ENCODE results near the gene COG5. TPM values are rescaled to one million over a fixed set of nuclear protein-coding genes. Genes with fewer than 3 reads are reported as not detected.
A peak's percentile ranks its signal among the peaks of the same experiment; 100 is the strongest.

The COG5 gene
- polyA plus RNA-seq, 6 donors from 2014 or later = 19.3 to 38.9 (median 23.4) TPM

DNA sequence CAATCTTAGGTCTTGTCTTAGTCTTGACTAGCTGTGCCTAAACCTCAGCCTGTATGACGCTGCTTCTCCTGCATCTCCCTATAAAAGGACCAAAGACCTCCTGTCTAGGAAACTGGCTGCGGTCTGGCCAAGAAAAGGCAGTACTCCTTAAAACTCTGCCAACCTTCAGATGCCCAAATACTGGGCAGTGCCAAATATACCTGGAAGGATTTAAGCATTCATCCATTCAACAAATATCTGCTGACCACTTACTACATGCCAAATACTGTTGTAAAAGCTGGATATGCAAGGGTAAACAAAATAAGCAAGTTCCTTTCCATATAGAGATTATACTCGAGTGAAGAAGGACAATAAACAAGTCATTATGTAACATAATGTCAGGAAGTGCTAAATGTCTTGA, 259.1 kb downstream of the COG5 start:
- H3K4me3 Mint-ChIP-seq = no peak overlapping the region
- H3K9me3 Mint-ChIP-seq = peaks cover 0 to 4% (median 0%) of the 10 kb centered on the region in 7 donors
- no peaks in the 10 kb centered on the region for H3K27me3 Mint-ChIP-seq
- ATAC-seq (ENCODE audit: low read depth in 2 of 2) (no peak), DNase-seq (no peak)
- H3K4me1 Mint-ChIP-seq = peaks cover 0 to 10% (median 0%) of the 10 kb centered on the region in 3 donors
- peaks cover 0 to 22% of the 10 kb centered on the region in 2 donors for H3K36me3 Mint-ChIP-seq
- H3K27ac Mint-ChIP-seq = no peak overlapping the region

DNA sequence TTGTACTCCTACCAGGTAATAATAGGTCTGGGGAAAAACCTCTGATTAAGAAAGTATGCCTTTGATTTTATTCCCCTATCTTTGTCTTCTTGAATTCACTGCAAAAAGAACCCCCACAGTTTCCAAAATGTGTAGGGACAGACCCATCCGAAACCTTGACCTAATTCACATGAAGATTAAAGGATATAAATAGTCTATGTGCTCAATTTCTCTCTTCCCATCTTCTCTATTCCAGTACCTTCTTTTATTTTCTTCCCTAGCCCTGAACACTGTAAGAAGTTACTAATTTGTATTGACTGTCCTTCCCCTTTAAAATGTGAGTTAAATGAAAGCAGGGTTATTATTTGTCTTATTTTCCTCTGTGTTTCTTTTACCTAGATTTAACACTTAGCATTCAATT, 259.7 kb downstream of the COG5 start:
- DNase-seq = no peak
- Mint-ChIP-seq H3K27ac (peak overlapping the region in 1 of 6 donors; percentile 78), H3K9me3 (peaks cover 0 to 4% (median 0%) of the 10 kb centered on the region in 7 donors), H3K4me3 (no peak overlapping the region), H3K4me1 (peaks cover 0 to 10% (median 0%) of the 10 kb centered on the region in 3 donors), H3K27me3 (no peaks in the 10 kb centered on the region), H3K36me3 (peaks cover 0 to 22% of the 10 kb centered on the region in 2 donors)
- ATAC-seq (ENCODE audit: low read depth in 2 of 2) = no peak

- H3K4me3 Mint-ChIP-seq = no peak overlapping the region
- DNase-seq (no peak), ATAC-seq (ENCODE audit: low read depth in 2 of 2) (no peak)
- no peak overlapping the region for H3K27ac Mint-ChIP-seq
- no peaks in the 10 kb centered on the region for H3K27me3 Mint-ChIP-seq
- H3K4me1 Mint-ChIP-seq = peaks cover 0 to 9% (median 0%) of the 10 kb centered on the region in 3 donors
- peaks cover 0 to 4% (median 0%) of the 10 kb centered on the region in 7 donors for H3K9me3 Mint-ChIP-seq
- H3K36me3 Mint-ChIP-seq = peaks cover 0 to 20% of the 10 kb centered on the region in 2 donors
Observed at GRCh38 chr7:107302250-107302847, 261.4 kb downstream of the COG5 start.

DNA sequence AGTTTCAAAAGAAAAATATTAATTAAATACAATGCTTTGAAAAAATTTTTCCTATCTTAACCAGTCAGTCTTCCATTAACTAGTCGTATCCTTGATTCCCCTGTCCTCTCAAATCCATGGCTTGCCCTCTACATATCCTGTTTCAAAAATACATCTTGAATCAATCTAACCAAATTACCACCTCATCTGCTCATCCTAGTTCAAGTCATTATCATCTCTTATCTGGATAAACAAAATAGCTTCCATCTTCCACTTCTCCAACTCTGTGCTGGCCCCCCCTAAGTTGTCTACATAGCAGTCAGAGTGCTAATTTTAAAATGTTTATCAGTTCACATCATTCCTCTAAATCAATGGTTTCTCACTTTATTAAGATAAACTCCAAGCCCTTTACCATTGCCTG, 269.5 kb downstream of the COG5 start:
- H3K27me3 Mint-ChIP-seq = no peaks in the 10 kb centered on the region

DNA sequence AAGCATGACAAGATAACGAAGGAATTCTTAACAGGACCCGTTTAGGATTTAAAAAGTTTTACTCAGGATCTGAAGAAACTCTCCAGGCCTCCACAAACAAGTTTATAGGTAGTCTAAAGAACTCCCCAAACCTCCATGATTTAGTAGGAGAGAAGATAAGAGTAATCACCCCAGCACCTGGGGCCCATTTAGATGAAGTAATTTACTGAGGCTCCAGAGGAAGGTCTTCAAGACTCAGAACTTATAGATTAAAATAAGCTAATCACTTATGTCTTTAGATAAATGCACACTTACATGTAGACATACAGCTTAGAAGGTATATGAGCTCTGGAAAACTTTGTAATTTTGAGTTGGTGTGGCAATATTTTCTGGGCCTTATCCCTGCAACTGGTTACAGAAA, 271.1 kb downstream of the COG5 start:
- Mint-ChIP-seq H3K27ac (no peak overlapping the region), H3K4me1 (no peaks in the 10 kb centered on the region), H3K4me3 (no peak overlapping the region), H3K36me3 (peaks cover 26 to 32% of the 10 kb centered on the region in 2 donors), H3K9me3 (no peaks in the 10 kb centered on the region), H3K27me3 (no peaks in the 10 kb centered on the region)
- ATAC-seq (ENCODE audit: low read depth in 2 of 2) = no peak
- DNase-seq = no peak

More for the DNA sequence above, 269.5 kb downstream of the COG5 start:
- Mint-ChIP-seq H3K4me1 (no peaks in the 10 kb centered on the region), H3K9me3 (no peaks in the 10 kb centered on the region), H3K36me3 (peaks cover 26 to 30% of the 10 kb centered on the region in 2 donors), H3K27ac (no peak overlapping the region), H3K4me3 (no peak overlapping the region)
- DNase-seq (no peak), ATAC-seq (ENCODE audit: low read depth in 2 of 2) (no peak)

DNA sequence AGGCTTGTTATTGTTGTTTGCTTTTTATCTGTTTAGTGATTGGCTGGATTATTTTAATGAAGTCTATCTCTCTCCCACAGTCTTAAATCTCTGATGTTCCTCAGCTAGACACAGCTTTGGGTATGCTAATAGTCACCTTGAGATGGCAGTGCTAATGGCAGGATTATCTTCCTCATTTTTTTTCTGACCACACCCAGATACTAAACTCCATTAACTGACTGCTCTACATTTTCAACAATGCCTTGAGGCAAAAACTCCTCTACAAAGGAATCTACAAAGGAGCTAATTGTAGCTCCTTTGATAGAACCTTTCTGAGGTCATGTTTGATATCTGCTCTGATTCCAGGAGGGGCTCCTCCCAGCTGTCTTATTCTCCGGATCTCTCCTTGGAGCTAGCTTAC, 272.3 kb downstream of the COG5 start:
- Mint-ChIP-seq H3K27me3 (no peaks in the 10 kb centered on the region), H3K4me1 (no peaks in the 10 kb centered on the region), H3K4me3 (no peak overlapping the region), H3K9me3 (no peaks in the 10 kb centered on the region), H3K36me3 (peaks cover 26 to 32% of the 10 kb centered on the region in 2 donors), H3K27ac (peak overlapping the region in 1 of 6 donors; percentile 17)
- DNase-seq = no peak
- no peak for ATAC-seq (ENCODE audit: low read depth in 2 of 2)

GRCh38 chr7:107286751-107287621, 276.7 kb downstream of the COG5 start:
- Mint-ChIP-seq H3K9me3 (no peaks in the 10 kb centered on the region), H3K36me3 (peaks cover 10 to 20% of the 10 kb centered on the region in 2 donors), H3K4me3 (no peak overlapping the region), H3K27ac (no peak overlapping the region), H3K4me1 (no peaks in the 10 kb centered on the region), H3K27me3 (no peaks in the 10 kb centered on the region)
- no peak for DNase-seq
- no peak for ATAC-seq (ENCODE audit: low read depth in 2 of 2)

DNA sequence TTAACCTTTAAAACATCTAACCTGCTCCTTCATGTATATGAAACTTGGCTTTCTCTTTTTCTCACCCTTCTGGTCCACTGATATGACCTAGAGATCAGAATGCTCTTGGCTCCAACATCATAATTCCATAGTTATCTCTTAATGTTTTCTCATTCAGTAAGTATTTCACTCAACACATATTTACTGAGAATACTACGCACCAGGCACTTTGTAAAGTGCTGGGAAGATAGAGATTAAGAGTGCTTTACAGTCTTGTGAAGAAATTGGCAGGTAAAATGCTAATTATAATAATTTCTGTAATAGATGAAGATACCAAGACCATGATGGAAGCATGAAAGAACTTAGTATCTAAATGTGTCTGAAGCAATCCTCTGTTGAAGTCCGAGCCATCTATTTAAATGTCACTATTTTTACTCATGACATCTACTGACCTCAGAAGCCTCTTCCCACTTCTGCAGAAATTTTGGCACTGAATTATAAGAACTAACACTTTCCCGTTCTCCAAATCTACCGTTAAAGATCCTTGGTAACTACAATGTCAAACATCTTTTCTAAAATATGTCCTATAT, 278.7 kb downstream of the COG5 start:
- DNase-seq (no peak), ATAC-seq (ENCODE audit: low read depth in 2 of 2) (no peak)
- Mint-ChIP-seq H3K27me3 (no peaks in the 10 kb centered on the region), H3K4me3 (no peak overlapping the region), H3K27ac (peak overlapping the region in 2 of 6 donors; percentile 12 to 18), H3K9me3 (no peaks in the 10 kb centered on the region), H3K4me1 (no peaks in the 10 kb centered on the region), H3K36me3 (peaks cover 0 to 19% of the 10 kb centered on the region in 2 donors)

DNA sequence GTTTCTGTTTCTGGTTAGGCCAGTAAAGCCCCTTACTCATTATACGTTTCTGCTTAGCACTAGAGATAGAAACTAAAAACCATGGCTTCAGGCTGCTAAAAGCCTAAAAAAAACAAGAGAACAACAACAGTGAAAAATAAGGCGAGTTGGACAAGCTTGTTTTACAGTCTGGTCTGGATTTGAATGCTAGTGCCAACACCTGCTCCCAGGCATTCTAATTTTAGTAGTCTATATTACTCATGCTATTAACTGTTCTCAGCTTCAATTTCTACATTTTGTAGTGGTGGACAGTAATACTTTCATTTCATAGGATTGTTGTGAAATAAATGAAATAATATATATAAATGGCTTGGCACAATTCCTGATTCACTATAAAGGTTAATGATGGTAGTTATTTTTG, 286.4 kb downstream of the COG5 start:
- ATAC-seq (ENCODE audit: low read depth in 2 of 2) (no peak), DNase-seq (no peak)
- H3K4me3 Mint-ChIP-seq = no peak overlapping the region
- peaks cover 0 to 24% of the 10 kb centered on the region in 2 donors for H3K36me3 Mint-ChIP-seq
- H3K27ac Mint-ChIP-seq = peak overlapping the region in 1 of 6 donors; percentile 53
- no peaks in the 10 kb centered on the region for H3K27me3 Mint-ChIP-seq
- no peaks in the 10 kb centered on the region for H3K9me3 Mint-ChIP-seq
- H3K4me1 Mint-ChIP-seq = no peaks in the 10 kb centered on the region

GRCh38 chr7:107276220-107276827, 287.4 kb downstream of the COG5 start:
- Mint-ChIP-seq H3K4me1 (no peaks in the 10 kb centered on the region), H3K36me3 (peaks cover 0 to 18% of the 10 kb centered on the region in 2 donors), H3K9me3 (no peaks in the 10 kb centered on the region), H3K27ac (no peak overlapping the region), H3K4me3 (no peak overlapping the region), H3K27me3 (no peaks in the 10 kb centered on the region)
- ATAC-seq (ENCODE audit: low read depth in 2 of 2) (no peak), DNase-seq (no peak)

GRCh38 chr7:107274506-107274905, 289.2 kb downstream of the COG5 start:
- Mint-ChIP-seq H3K27ac (no peak overlapping the region), H3K36me3 (peaks cover 0 to 11% of the 10 kb centered on the region in 2 donors), H3K27me3 (no peaks in the 10 kb centered on the region), H3K4me3 (no peak overlapping the region), H3K9me3 (no peaks in the 10 kb centered on the region), H3K4me1 (no peaks in the 10 kb centered on the region)
- DNase-seq (no peak), ATAC-seq (ENCODE audit: low read depth in 2 of 2) (no peak)

- H3K4me3 Mint-ChIP-seq = no peak overlapping the region
- no peaks in the 10 kb centered on the region for H3K9me3 Mint-ChIP-seq
- H3K4me1 Mint-ChIP-seq = no peaks in the 10 kb centered on the region
- DNase-seq (no peak), ATAC-seq (ENCODE audit: low read depth in 2 of 2) (no peak)
- H3K27me3 Mint-ChIP-seq = no peaks in the 10 kb centered on the region
- H3K27ac Mint-ChIP-seq = no peak overlapping the region
- no peaks in the 10 kb centered on the region for H3K36me3 Mint-ChIP-seq
Observed at GRCh38 chr7:107269790-107270189, 293.9 kb downstream of the COG5 start.

DNA sequence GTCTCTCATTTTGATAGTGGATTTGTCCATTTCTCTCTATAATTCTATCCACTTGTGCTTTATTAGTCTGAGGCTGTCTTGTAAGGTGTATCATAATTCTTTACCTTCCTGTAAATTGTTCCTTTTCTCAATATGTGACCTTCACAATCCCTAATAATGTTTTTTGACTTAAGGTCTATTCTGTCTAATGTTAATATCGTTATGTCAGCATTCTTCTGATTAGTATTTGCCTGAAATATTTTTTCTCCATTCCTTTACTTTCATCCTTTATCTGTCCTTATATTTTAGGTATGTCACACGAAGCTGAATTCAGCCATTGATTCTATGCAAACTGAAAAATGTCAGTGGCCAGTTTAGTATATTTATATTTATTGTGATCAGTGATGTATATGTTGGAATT, 295.1 kb downstream of the COG5 start:
- Mint-ChIP-seq H3K36me3 (no peaks in the 10 kb centered on the region), H3K4me1 (no peaks in the 10 kb centered on the region), H3K27me3 (no peaks in the 10 kb centered on the region), H3K27ac (no peak overlapping the region), H3K4me3 (no peak overlapping the region), H3K9me3 (no peaks in the 10 kb centered on the region)
- ATAC-seq (ENCODE audit: low read depth in 2 of 2) = no peak
- DNase-seq = no peak
